OCI-M2 (cell line): ENCODE measurements around the gene ATP1A3.
"Not testable (repeated sequence)": the region's sequence is repeated elsewhere in the genome, so short reads cannot be mapped to it uniquely, and the experiment has no call there.

Experiments used
- DNase-seq: peaks from one replicate; lab custom pipeline; 2025; ENCODE audit not compliant: unreplicated experiment; lab: John Stamatoyannopoulos, UW

The ATP1A3 gene

GRCh38 chr19:42012747-42013146 is 18.7 kb upstream of the ATP1A3 start:
- not testable (repeated sequence) for DNase-seq

GRCh38 chr19:42010245-42011126 is 16.5 kb upstream of the ATP1A3 start:
- no peak for DNase-seq

GRCh38 chr19:42006569-42006968 is 12.5 kb upstream of the ATP1A3 start:
- no peak for DNase-seq

DNA sequence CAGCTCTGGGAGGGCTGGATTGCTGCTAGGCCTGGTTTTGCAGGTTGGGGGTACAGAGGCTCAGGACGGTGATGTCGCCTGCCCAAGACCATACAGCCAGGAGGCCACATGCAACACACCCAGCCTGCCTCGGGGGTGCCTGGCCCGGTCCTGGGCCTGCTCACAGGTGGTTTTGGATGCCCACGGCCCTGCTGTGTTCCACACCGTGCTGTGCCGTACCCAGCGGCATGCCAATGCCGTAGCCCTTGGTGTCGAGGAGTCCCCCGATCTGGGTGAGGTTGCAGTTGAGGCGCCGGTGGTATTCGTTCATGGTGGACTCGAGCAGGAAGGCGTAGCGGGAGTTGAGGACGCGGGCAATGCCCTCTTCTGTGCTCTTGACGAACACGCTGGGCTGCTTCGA is 11.5 kb upstream of the ATP1A3 start:
- no peak for DNase-seq

DNA sequence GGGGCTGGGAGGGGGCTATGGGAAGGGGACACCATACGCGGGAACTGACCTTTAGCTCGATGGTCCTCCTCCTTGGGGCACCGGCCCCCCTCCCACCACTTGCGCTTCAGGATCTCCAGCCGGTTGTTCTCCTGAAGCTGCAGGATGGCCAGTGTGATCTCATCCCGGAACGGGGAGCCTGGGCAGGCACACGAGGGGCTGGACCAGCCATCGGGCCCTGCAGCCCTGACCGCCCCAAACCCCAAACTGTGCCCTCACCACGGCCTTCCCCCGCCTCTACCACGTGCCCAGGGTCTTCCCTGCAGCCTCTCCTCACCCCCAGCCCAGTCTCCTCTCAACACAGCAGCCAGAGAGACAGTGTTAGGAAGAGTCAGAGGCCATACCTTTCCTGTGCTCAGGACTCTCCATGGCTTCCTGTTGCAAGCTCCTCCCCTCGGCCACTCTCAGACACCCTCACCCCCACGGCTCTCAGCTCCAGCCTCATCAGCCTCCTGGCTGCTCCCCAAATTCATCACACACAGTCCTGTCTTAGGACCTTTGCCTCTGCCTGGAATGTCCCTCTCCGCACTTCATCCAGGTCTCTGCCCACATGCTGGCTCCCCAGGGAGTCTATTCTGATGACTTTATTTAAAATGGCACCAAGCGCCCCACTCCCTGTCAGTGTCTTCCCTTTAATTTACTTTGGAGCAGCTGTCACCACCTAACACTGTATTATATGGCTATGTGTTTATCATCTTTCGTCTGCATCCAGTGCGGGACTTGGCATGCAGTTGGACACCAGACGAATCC is 9.7 kb upstream of the ATP1A3 start:
- no peak for DNase-seq

GRCh38 chr19:41999878-42000208 is 5.8 kb upstream of the ATP1A3 start:
- DNase-seq = no peak

DNA sequence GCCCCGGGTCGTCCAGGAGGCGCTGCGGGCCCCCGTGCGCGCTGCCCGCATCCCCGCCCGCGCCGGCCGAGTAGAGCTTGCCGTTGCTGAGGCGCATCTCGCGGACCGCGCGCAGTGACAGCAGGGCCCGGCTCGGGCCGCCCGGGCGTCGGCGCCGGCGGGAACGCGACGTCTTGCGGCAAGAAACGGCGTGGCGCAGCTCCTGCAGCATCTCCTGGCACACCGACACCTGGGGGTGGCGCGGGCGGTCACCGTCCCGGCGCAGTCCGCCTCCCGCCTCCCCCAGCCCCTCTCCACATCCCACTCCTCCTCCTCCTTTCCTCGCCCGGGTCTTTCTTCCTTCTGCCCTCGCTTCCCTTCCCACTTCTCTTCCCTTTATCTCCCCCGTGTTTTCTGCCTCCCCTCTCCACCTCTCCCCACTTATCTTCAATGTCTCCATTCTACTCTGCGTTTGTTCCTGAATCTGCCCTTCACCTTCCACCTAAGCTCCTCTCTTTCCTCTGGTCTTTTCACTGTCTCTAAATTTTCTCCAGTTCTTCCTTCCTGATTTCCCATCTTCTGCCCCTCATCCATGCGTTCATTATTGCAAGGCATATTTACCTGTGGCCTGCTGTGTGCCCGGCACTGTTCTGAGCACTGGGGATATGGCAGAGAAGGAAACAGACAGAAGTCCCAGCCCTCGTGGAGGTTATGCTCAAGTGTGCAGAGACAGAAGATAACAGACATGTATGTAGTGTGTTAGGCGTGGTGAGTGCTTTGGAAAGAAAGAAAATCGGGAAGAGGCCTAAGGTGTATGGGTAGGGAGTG is 5.2 kb upstream of the ATP1A3 start:
- DNase-seq = no peak

DNA sequence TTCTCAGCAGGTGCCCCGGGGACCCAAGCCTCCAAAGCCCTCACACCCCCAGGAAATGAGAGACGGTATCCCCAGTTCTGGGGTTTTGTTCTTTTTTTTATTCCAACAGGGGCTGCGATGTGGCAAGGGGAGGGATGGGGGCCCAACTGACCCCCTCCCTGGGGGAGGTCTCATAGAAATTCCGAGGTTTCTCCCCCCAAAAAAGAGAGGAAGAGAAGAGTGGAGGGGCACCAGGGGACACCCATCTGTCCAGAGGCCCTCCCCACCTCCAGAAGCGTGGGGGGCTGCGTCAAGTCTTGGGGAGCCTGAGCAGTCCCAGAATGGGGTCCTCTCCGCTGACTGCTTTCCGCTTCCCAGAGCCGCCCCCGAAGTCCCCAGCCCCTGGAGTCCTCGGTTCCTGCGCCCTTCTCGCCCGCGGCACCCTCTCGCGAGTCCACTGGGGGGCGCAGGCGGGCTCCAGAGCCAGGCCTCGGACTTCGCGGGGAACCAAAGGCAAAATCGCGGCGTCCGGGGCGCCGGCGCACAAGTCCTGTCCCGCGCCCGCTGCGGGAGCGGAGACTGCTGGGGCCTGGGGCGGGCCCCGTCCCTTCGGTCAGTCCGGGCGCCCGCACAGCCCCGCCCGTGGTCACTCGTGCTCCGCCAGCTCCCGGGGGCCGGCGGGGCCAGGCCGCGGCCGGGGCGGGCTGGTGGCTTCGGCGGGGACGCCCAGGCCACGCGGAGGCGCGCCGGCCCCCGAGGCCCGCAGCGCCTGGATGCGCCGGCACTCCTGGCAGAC is 4.4 kb upstream of the ATP1A3 start:
- no peak for DNase-seq

GRCh38 chr19:41997851-41998229 is 3.8 kb upstream of the ATP1A3 start:
- DNase-seq = no peak

GRCh38 chr19:41997121-41997850 is 3.3 kb upstream of the ATP1A3 start:
- peak; percentile 59 for DNase-seq

DNA sequence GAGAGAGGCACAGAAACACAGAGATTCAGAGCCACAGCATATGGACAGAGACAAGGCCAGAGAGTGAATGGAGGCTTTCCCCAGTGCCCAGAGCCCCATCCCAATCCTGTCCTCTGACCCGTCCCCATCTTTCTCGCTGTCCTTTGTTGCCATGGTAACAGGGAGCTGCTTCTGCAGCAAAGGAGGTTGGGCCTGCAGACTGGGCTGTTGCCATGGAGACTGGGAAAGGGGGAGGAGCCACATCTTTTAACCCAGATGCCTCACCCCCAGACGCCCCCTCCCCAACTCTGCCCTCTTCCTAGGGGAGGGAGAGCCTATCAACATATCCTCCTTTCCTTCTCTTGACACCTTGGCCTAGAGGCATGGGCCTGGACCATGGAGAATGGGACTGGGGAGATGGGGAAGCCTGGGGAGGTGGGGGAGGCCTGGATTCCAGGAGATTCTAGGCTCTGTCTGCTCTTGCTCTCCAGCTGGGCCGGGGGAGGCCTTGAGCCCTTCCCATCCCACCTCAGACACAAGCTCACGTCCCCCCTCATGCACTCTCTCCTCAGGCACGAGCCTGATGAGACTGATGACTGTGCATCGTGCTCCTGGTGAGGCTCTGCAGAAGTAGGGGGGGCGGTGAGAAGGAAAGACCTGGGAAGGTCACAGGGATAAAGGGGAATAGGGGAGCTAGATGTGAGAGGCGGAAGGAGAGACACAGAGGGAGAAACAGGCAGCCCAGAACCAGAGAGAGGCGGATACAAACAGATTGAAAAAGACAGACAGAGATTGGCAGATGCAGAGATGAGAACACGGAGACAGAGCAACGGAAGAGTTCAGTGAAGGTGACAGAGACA is 2.1 kb upstream of the ATP1A3 start:
- no peak for DNase-seq

DNA sequence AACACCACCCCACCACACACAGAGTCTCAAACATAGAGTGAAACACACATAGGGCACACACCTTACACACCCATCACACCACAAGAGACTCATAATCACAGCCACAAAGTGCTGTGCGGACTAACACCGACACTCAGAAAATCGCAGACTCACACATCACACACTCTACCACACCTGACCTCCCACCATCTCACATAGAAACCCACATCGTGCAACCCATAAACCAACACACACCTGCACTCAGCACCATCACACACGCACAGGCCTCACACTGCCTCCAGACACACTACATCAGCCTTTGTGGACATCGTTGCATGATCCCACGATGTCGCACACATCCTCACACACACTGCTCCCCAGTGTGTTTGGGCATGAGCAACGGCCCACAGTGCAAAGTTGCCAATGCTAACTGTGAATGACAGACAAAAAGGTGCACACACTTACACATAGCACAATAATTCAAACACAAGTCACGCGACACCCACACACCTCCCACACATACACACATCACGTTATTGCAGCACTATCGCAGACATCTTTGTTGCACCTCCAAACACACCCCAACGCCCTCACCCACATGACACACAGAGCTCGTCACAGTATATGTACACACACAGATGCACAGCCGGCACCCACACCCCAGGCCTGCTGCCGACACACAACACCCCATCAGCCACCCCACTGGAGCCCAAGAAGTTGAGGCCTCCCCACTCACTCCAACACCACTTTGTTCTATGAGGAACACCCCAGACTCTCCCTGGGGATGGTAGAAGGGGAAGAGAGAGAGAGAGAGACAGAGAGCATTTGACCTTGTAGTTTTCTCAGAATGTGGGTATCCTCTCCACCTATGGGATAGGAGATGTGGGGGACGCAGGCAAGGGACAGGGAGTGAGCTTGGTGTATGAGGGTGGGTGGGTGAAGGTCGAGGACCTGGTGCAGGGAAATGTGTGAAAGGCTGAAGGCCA is 1.2 kb upstream of the ATP1A3 start:
- no peak for DNase-seq

GRCh38 chr19:41994521-41994971 is 516 bp upstream of the ATP1A3 start:
- DNase-seq = no peak

DNA sequence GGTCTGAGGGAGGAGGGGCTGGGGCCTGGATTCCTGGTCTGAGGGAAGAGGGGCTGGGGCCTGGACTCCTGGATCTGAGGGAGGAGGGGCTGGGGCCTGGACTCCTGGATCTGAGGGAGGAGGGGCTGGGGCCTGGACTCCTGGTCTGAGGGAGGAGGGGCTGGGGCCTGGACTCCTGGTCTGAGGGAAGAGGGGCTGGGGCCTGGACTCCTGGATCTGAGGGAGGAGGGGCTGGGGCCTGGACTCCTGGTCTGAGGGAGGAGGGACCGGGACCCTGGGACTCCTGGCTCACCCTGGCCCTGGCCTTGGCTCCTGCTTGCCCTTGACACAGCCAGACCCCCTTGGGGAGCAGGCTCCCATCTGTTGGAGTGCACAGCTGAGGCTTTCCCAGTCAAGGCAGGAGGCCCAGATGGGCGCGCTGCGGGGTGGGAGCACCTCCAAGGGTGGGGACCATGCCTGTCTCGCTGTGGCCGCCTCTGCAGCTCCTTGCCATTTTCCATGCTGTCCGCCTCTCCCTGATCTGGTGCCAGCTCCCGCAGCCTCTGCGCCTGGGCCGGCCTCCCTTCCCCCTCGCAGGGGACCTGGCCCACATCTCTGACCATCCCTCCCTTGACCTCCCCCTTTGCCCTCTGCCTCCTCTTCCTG is 2.0 kb downstream of the ATP1A3 start:
- not testable (repeated sequence) for DNase-seq

- DNase-seq = no peak
Observed at GRCh38 chr19:41991025-41991424, 3.0 kb downstream of the ATP1A3 start.

- DNase-seq = no peak
Observed at GRCh38 chr19:41990615-41991014, 3.4 kb downstream of the ATP1A3 start.

DNA sequence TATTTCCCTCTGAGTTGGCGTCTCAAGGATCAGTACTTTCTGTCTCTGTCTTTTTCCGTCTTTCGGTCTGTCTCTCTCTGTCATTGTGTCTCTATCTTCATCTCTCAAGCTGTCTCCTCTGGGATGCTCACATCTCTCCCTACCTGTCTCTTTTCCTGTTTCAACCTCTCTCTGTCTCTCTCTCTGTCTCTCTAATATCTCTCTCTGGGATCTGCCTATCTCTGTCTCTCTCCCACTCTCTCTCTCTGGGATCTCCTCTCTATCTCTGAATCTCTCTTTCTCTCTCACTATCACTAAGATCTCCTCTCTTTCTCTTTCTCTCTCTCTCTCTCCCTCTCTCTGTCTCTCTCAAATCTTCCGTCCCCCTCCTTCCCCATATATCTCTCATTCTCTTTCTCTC is 4.0 kb downstream of the ATP1A3 start:
- no peak for DNase-seq

DNA sequence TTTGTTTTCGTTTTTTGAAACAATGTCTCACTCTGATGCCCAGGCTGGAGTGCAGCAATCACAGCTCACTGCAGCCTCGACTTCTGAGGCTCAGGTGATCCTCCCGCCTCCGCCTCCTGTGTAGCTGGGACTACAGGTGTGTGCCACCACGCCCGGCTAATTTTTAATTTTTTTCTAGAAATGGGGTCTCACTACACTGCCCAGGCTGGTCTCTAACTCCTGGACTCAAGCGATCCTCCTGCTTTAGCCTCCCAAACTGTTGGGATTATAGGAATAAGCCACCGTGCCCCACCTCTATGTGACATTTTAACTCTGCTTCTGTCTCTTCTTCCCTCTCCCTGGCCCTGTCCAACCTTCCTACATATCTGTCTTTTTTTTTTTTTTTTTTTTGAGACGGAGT is 5.1 kb downstream of the ATP1A3 start:
- DNase-seq = no peak
